ENCODE data around the gene CLOCK.

Gene CLOCK

DNA sequence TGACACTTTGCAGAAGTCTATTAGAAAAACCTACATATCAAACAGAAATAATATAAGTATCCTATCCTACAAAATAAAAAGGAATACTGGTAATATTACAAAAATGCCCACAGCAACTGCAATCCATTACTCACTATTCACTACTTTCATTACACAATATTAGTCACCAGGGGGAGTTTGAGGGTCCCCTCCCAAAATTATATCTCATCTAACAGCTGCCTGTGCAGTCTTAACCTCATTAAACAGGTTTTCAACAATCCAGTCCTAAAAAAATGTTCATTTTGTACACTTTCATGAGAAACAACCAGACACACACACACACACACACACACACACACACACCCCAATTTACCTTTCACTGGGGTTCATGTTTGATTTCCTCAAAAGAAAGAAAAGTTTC, 2.9 kb downstream of the CLOCK start:
- no peak for DNase-seq (ENCODE audit: low spot score)

DNA sequence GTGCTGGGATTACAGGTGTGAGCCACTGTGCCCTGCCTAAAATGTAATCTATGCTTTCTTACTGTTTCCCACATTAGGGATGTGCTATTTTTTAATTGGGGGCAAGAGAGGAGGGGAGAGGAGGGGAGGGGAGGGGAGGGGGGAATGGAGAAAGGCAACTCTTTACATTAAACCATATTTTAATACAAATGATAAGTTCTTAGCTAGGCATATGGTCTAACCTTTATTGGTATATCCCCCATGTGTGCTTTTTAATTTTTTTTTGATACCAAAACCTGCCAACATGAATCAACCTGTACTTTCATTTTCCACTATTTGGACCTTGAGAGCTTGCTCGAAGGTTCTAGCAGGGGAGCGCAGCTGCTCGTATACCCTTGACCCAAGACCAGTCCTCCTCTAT, 6.4 kb downstream of the CLOCK start:
- no peak for DNase-seq (ENCODE audit: low spot score)

DNA sequence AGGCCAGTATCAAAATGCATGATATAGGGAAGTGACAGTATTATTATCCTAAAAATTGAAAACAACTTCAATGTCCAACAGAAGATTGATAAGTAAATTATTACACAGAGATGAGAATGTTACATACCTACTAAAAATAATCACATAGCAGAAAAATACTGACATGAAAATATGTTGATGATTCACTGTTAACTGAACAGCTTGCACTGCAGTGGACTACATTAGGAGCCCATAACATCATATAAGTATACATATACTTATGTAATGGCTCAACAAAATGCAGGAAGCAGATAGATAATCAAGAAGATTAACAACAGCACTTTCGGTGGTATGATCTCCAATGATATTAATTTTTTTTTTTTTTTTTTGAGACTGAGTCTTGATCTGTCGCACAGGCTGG, 7.1 kb downstream of the CLOCK start:
- no peak for DNase-seq (ENCODE audit: low spot score)

DNA sequence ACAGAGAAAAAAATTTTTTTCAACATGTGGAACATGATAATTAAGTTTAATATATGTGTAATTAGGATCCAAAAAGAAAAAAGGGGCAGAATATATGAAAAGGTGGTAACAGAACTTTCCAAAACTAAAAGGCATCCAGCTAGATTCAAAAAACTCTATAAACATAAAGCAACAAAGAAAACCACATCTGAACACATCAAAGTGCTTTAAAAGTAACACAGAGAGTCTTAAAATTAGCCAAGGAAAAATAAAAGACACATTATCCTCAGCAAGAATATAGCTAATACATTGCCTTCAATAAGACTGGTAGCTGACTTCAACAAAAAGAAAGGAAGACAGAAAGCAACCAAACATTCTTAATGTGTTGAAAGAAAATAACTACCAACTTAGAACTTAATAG, 8.2 kb downstream of the CLOCK start:
- no peak for DNase-seq (ENCODE audit: low spot score)

DNA sequence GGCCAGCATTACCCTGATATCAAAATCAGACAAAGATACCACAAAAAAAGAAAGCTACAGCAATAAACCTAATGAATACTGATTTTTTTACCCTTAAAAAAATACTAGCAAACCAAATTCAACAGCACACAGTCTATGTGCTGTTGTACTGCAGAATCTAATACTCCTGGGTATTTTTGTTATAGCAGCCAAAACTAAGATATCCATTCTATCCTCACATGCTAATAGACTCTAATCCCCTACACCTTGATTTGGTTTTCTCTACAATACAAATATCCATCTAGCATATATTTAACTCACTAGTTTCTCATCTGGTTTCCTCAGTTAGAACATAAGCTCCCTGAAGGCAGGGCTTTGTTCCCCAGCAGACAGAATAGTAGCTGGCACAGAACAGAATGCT, 12.4 kb downstream of the CLOCK start:
- no peak for DNase-seq (ENCODE audit: low spot score)

DNA sequence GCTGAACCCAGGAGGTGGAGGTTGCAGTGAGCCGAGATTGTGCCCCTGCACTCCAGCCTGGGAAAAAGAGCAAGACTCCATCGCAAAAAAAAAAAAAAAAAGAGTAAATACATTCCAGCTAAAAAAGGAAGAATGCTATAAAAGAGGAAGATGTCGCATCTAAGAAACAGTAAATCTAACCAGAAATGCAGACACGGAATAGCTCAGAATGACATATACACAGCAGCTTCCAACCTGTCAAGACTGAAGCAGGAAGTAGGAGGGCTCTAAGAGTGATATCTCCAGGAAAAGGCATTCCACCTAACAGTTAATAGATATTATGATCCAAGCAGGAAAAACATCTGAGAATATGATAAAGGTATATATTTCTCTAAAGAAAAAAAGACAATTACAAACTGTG, 16.0 kb downstream of the CLOCK start:
- DNase-seq (ENCODE audit: low spot score) = no peak

DNA sequence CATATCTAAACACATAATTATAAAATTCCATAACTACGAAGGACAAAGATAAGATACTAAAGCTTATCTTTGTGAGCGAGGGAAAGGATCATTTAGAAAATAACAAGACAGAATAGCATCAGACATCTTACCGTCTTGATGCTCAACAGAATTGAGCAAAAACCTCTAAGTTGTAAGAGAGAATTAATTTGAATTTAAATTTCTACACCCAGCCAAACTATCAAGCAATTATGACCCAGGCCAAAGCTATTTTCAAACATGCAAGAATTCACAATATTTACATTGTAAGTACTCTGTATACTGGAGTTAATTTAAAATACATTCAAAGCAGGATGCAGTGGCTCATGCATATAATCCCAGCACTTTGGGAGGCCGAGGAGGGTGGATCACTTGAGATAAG, 16.5 kb downstream of the CLOCK start:
- no peak for DNase-seq (ENCODE audit: low spot score)

DNA sequence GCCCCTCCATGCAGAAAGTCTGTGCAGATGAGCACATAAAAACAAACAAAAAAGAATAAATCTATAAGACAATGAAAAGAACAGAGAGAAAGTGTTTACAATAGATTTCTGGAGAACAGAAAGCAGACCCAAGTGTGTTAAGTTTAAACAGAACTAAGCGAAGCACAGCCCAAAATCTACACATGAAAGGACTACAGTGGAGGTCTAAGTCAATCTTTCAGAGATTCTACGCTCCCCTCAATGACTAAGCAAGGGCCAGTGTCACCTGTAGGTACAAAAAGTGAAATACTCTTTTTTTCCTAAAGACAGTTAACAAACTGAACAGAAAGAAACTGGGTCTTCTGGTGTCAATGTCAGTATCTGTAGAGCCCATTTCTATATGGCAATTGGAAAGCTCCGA, 18.2 kb downstream of the CLOCK start:
- no peak for DNase-seq (ENCODE audit: low spot score)

DNA sequence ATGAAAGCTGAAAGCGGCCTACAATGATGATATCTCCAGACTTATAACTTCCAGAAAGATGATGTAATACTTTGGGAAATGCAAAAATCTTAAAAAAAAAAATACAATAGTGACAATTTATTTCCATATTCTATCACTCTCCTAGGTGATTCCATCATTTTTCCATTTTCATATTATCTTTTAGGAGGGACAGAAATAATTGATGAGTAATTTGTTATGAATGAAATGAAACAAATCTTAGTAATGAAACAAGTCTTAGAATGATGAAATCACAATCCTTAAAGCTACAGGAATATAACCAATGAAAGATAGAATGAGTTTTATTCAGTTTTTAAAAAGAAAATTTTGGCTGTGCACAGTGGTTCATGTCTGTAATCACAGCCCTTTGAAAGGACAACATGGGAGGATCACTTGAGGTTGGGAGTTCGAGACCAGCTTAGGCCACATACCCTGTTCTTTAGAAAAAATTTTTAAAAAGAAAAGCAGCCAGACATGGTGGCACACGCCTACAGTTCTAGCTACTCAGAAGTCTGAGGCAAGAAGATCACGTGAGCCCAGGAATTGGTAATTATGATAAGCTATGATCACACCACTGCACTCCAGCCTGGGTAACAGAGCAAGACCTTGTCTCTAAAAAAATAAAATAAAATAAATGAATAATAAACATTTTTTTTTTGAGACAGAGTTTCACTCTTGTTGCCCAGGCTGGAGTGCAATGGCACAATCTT, 21.7 kb downstream of the CLOCK start:
- peak; percentile 21 for DNase-seq (ENCODE audit: low spot score)

DNA sequence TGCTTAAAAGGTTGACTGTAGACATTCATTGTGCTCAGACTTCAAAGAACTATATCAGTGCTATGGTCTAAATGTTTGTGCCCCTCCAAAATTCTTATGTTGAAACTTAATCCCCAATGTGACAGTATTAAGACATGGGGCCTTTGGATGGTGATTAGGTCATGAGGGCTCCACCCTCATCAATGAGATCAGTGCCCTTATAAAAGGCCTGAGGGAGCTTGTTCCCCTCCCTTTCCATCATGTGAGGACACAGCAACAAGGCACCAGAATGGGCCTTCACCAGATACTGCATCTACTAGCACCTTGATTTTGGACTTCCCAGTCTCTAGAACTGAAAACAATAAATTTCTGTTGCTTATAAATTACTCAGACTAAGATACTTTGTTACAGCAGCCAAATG, 28.3 kb downstream of the CLOCK start:
- DNase-seq (ENCODE audit: low spot score) = no peak

DNA sequence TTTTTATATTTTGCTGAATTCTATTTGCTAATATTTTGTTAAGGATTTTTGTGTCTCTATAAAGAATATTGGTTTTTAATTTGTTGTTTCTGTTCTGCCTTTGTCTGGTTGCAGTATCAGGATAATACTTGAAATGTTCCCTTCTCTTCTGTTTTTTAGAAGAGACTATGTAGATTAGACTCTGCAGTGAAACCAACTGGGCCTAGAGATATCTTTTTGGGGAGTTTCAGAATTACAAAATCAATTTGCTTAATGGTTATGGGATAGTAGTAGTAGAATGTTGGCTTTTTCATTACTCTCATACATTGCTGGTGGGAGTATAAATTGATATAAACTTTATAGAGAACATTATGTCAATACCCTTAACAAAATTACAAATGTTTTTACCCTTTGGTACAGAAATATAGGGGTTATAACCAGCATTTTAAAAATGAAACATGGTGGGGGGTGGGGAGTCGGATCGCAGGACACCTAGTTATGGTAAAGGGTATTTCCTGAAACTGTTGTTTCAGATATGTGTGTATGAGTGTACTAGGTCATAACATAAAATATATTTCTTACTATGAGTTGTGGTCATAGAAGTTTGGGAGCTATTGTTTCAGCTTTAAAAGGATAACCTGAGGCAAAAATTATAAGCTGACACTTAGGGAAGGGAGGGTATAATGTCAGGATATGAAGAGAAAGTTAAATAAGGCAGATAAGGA, 29.0 kb downstream of the CLOCK start:
- DNase-seq (ENCODE audit: low spot score) = no peak

DNA sequence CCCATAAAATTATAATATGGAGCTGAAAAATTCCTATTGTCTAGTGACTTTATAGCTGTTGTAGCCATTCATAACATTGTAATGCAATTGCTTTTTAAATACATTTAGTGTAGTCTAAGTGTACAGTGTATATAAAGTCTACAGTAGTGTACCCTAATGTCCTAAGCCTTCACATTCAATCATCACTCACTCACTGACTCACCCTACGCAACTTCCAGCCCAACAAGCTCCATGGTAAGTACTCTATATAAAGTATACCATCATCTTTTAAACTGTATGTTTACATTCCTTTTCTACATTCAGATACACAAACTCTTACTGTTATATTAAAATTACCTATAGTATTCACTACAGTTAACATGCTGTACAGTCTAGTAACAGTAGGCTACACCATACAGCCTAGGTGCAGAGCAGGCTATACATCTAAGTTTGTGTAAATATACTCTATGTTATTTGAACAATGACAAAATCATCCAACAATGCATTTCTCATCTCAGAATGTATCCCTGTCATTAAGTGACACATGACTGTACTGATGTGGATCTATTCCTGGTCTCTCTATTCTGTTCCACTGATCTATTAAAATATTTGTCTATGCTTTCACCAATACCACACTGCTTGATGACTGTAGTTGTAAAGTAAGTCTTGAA, 33.7 kb downstream of the CLOCK start:
- DNase-seq (ENCODE audit: low spot score) = no peak

DNA sequence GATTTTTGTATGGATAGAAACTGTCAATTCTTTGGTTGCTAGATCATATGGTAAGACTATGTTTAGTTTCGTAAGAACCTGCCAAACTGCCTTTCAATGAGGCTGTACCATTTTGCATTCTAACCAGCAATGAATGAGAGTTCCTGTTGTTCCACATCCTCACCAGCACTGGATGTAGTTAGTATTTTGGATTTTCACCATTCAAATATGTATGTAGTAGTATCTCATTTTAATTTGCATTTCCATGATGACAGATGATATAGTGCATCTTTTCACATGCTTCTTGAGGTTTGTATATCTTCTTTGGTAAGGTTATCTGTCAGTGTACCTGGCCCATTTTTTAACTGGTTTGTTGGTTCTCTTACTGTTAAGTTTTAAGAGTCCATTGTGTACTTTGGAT, 34.6 kb downstream of the CLOCK start:
- DNase-seq (ENCODE audit: low spot score) = no peak

DNA sequence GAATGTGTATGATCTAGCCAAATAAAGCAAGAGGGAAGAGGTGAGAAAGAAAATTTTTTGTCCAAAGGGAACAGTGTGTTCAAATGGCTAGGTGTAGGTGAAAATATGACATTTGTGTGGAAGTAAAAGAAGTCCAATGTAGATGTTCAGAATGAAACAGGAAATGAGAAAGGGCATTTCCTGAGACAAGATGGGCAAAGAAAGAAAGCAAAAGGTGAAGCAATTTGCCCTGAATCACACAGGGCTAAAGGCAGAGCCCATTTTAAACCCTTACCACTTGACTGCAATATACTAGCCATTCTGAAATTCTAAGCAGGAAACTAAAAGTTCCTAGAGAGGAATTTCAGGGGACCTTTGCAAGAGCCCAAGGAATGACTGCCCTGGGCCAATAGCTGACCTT, 36.0 kb downstream of the CLOCK start:
- DNase-seq (ENCODE audit: low spot score) = no peak

DNA sequence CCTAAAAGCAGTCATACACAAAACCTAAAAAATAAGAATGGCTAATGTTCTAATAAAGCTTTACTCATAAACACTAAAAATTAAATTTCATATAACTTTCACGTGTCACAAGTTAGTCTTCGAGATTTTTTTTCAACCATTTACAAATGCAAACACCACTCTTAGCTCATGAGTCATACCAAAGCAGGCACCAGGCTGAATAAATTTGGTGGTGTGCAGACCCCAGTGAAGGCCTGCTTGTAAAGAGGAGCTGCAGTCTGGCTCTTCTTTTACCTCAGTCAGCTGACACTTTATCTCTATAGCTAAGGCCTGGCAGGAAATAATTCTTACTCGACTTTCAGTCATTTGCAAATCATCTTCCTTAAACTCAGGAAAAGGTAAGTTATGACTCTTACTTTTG, 37.4 kb downstream of the CLOCK start:
- no peak for DNase-seq (ENCODE audit: low spot score)

DNA sequence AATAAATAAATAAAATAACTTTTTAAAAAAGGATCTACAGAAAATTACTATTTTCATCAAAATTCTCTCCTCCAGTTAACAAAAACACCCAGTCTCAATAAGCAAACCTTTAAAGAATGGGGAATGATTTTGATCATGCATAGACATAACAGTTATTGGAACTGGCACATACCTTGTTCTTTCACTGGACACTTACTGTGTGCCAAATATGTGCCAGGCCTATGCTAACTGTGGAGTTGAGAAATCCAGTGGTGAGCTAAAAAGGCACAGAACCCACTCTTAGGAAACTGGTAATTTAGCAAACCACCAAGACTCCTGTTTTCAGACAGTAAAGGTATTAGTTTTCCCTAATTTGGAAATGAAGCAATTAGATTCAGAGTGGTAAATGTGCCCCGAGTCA, 39.1 kb downstream of the CLOCK start:
- no peak for DNase-seq (ENCODE audit: low spot score)

DNA sequence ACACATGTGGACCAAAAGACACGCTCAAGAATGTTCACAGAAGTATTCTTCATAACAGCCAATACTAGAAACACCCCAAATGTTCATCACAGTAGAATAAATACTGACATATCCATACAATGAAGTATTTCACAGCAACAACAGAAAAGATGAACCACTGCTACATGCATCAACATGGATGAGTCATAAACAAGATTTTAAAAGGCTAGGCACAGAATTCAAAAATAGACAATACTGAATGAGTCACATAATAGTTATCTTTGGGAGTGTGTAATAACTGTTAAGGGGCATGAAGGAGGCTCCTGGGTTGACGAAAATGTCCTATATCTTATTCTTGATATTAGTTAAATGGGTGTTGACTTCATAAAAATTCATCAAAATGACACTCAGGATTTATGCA, 43.5 kb downstream of the CLOCK start:
- DNase-seq (ENCODE audit: low spot score) = peak; percentile 31

DNA sequence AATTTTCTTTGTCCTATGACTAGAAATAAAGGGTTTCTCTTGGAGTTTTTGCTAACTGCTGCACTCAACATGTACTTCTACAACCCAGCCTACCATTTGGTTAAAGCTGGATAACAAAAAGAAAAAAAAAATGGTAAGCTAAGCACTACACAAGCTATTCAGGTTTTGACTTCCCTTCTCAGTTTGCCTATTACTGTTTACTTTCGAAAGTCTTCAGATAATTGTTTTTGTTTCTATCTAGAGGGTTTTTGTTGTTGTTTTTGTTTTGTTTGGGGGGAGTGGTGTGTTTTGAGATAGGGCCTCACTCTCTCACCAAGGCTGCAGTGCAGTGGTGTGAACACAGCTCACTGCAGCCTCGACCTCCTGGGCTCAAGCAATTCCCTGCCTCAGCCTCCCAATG, 46.6 kb downstream of the CLOCK start:
- no peak for DNase-seq (ENCODE audit: low spot score)

DNA sequence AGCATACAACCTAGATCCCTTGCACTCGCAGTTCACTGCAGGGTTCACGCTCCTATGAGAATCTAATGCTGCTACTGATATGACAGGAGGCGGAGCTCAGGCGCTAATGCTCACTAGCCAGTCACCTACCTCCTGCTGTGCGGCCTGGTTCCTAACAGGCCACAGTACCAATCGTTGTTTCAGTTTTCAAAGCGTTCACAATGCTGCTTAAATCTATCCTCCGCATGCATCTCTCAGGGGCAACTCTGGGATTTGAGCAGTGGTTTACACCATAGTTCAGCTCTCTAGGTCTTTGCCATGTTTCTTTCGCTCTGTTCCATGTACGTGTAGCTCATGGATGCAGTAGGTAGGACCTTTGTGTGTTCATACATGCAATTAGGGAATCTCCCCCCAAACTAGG, 47.2 kb downstream of the CLOCK start:
- no peak for DNase-seq (ENCODE audit: low spot score)

DNA sequence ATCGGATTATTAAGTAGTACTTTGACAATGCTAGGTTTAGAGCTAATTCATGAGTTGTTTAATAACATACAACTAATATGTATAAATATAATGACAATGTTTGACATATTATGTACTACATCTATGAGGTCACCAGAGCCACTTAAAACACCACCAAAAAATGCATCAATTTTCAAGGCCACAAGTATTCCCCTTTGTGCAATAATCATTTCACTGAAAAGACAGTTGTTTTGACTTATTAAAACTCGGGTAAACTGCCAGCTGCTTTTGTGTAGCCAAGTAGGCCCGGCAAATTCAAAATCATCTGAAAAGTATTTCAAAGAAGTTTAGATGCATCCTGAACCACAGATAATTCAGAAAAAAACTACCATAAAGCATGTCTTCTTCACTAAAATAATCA, 48.7 kb downstream of the CLOCK start:
- DNase-seq (ENCODE audit: low spot score) = peak; percentile 13

DNA sequence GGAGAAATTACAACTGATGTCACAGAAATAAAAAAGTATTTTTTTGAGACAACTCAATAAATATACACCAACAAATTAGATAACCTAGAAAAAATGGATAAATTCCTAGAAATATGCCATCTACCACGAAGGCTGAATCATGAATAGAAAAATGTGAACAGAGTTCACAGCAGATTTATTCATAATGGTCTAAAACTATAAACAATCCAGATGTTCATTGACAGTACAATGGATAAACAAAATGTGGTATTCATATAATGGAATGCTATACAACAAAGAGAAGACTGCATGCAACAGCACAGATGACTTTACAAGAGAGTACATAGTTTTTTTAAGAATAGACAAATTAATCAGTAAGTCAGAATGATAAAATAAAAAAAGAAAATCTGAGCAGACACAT, 55.2 kb downstream of the CLOCK start:
- DNase-seq (ENCODE audit: low spot score) = peak; percentile 9

DNA sequence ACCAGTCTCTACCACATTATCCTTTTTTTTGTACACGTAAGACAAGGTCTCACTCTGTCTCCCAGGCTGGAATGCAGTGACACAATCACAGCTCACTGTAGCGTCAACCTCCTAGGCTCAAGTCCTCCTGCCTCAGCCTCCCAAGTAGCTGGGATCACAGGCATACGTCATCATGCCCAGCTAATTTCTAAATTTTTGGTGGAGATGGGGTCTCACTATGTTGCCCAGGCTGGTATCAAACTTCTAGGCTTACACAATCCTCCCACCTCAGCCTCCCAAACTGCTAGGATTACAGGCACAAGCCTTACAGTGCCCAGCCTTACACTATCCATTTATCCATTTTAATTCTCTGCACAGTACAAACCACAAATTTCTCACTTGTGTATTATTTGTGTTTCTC, 58.0 kb downstream of the CLOCK start:
- DNase-seq (ENCODE audit: low spot score) = no peak

DNA sequence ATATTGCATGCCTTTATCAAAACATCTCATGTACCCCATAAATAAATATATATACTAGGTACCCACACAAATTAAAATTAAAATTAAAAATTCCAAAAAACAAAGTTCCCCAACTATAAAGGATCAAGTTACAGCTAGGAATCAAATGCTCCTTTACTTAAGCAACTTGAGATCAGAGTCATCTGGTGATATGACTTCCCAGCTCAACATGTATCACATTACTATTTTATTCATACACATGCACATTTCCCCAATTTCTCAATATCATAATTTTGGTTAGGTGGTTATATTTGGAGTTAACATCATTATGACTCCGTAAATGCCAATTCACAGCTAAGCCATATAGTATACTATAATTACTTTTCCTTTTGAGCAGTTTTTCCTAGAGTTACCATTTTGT, 60.9 kb downstream of the CLOCK start:
- no peak for DNase-seq (ENCODE audit: low spot score)

DNA sequence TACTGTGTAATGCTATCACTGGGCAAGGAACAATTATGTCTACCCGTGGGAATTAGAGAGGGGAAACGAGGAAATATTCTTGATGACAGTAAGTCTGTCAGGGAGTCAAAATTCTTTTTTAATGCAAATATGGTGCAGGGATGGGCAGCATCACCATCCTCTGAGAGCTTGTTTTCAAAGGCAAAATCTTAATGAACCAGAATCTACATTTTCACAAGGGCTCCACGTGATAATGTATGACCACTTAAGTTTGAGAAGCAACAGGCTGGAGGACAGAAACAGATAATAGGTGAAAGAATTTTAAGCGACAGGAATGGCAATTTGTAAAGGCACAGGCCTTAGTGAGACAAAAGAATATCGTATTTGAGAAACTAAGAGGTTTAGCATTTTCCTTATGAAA, 63.4 kb downstream of the CLOCK start:
- no peak for DNase-seq (ENCODE audit: low spot score)
